Ovary (tissue), 9 donors: ENCODE measurements around the gene MRPL38. TPM values are rescaled to one million over a fixed set of nuclear protein-coding genes. Genes with fewer than 3 reads are reported as not detected.
"Not testable (repeated sequence)": the region's sequence is repeated elsewhere in the genome, so short reads cannot be mapped to it uniquely, and the experiment has no call there.

Experiments
- DNase-seq, 5 donors: peaks; one replicate each; pipeline ENCODE4 v3.0.0-alpha.2; 2019 to 2020
- H3K27ac ChIP-seq, 2 donors: fragments of 200-600 bp; one replicate each; pipeline versions ENCODE4 v1.5.1 to v1.8.0; 2019 to 2022
- H3K27me3 ChIP-seq: fragments of 200-600 bp; one replicate; pipeline ENCODE4 v1.8.0; 2022
- H3K36me3 ChIP-seq: fragments of 200-600 bp; sonication (generic); one replicate; pipeline ENCODE4 v1.5.1; 2019
- H3K4me1 ChIP-seq: one replicate; pipeline ENCODE4 v1.8.1; 2013; ENCODE audit warnings: mild to moderate bottlenecking, moderate library complexity; ENCODE audit not compliant: insufficient read depth
- H3K4me3 ChIP-seq: fragments of 200-600 bp; sonication (generic); one replicate; pipeline ENCODE4 v1.5.1; 2017
- H3K9me3 ChIP-seq, 2 donors: fragments of 200-600 bp in 1 of 2; sonication (generic) in 1 of 2; one replicate each; pipeline versions ENCODE4 v1.5.1 to v1.8.1; 2013 to 2019; ENCODE audit warnings: mild to moderate bottlenecking in 1 of 2, moderate library complexity in 1 of 2
- CTCF ChIP-seq, 3 donors: fragments of 450-650 bp in 2 of 3; fragments of 200-600 bp in 1 of 3; IDR thresholded peaks; one replicate each; pipeline versions ENCODE4 v1.5.1 to v1.8.0; 2016 to 2022; ENCODE audit warnings: antibody characterized with exemption in 3 of 3, mild to moderate bottlenecking in 1 of 3
- EP300 ChIP-seq: sonication (generic); formaldehyde crosslinking; IDR thresholded peaks from one replicate; pipeline ENCODE4 v1.6.1; 2017; ENCODE audit warnings: antibody characterized with exemption
- POLR2A ChIP-seq: fragments of 450-650 bp; IDR thresholded peaks from one replicate; pipeline ENCODE4 v1.6.1; 2017; ENCODE audit warnings: antibody characterized with exemption, mild to moderate bottlenecking, moderate library complexity
- WGBS, 3 donors: extraction: QIAGEN DNeasy Blood & Tissue Kit in 1 of 3; methylation state at CpG; one replicate each; pipeline versions ENCODE4 v1.1.5 to v1.1.7; 2013 to 2017; 5-methylcytosine and 5-hydroxymethylcytosine counted together
- intact Hi-C, 4 donors: fragments of 100-400 bp; cut with DNase I; formaldehyde crosslinking; loops; one replicate each; pipeline versions ENCODE4 v1.11.0 to v1.15.1; 2022 to 2023
- polyA plus RNA-seq, 2 donors: library from polyadenylated mRNA; stranded (reverse); fragments of 200-250 nt in 1 of 2; fragments of 350-450 nt in 1 of 2; fragmentation: Illumina TruSeq in 1 of 2; extraction: RNeasy Lipid Tissue Mini Kit (QIAGEN cat#74804) in 1 of 2; gene quantifications; one replicate each; pipeline ENCODE4 v1.2.3, GENCODE V29; 2013 to 2014
- total RNA-seq, 7 donors: library from RNA; depleted of rRNA in 2 of 7; stranded (reverse); fragments of >200 nt in 2 of 7; fragmentation: NEBNext Ultra II Directional in 3 of 7; extraction: Animal tissue kit (Norgen Biotek cat#: 25700) in 3 of 7; gene quantifications; one replicate each; pipeline versions ENCODE4 v1.1.0 to v1.2.4, GENCODE V29; 2016 to 2023
- donor health status: DM: no; HTN: no; CAD: no; lungs with moderate emphysema.
- donor health status: DM: no; HTN: no; CAD: no.
- donor health status: Bipolar disorder and iron deficiency.
- donor health status: DM: yes; HTN: yes; CAD: no.
- donor health status: DM: no; HTN: no; CAD: no.
- donor health status: DM: yes; HTN: yes; CAD: no.

The MRPL38 gene
- total and polyA plus RNA-seq, 9 donors = 14.5 to 93.0 (median 57.6) TPM

GRCh38 chr17:75872434-75873351 lies 32.0 kb downstream of the MRPL38 start:
- peak; percentile 73 to 85 (median 75) for DNase-seq
- Histone ChIP-seq H3K4me1 (peaks cover 27% of the 10 kb centered on the region), H3K27me3 (no peaks in the 10 kb centered on the region), H3K27ac (peak overlapping the region; percentile 47 to 73), H3K36me3 (no peaks in the 10 kb centered on the region), H3K4me3 (no peak overlapping the region), H3K9me3 (no peaks in the 10 kb centered on the region)
- TF ChIP-seq POLR2A (no peak), EP300 (no peak), CTCF (IDR thresholded peaks at IDR 0.05) (no peak)
- WGBS, 3 donors = 23 to 30% (median 26%) methylated on average over 13 of the region's 13 CpGs
- intact Hi-C loops = loop anchor here in 1 of 4 donors (10.0 kb wide), 1 partner anchor 98 kb away; a partner anchor contains a TSS

- not testable (repeated sequence) for DNase-seq, H3K36me3 ChIP-seq, H3K27me3 ChIP-seq, H3K9me3 ChIP-seq, H3K4me3 ChIP-seq
- Histone ChIP-seq H3K4me1 (peaks cover 12% of the 10 kb centered on the region), H3K27ac (peak overlapping the region; percentile 43 to 71)
- intact Hi-C loops = loop anchor here in 1 of 4 donors (10.0 kb wide), 1 partner anchor 95 kb away; a partner anchor contains a TSS
- WGBS, 3 donors = 46 to 68% (median 61%) methylated on average over 10 of the region's 10 CpGs
Observed at GRCh38 chr17:75870228-75870627, 34.5 kb downstream of the MRPL38 start.

GRCh38 chr17:75869282-75870141 lies 35.2 kb downstream of the MRPL38 start:
- WGBS, 3 donors = 23 to 33% (median 27%) methylated on average over 23 of the region's 23 CpGs
- H3K27ac ChIP-seq = peak overlapping the region; percentile 43 to 71
- peaks cover 12% of the 10 kb centered on the region for H3K4me1 ChIP-seq
- H3K9me3 ChIP-seq = no peaks in the 10 kb centered on the region
- intact Hi-C loops = loop anchor here in 1 of 4 donors (10.0 kb wide), 1 partner anchor 95 kb away; a partner anchor contains a TSS
- H3K27me3 ChIP-seq = no peaks in the 10 kb centered on the region
- no peak overlapping the region for H3K4me3 ChIP-seq
- no peak for TF ChIP-seq EP300
- no peak for TF ChIP-seq CTCF (IDR thresholded peaks at IDR 0.05)
- TF ChIP-seq POLR2A = no peak
- H3K36me3 ChIP-seq = no peaks in the 10 kb centered on the region
- DNase-seq = peak in 2 of 5 donors; percentile 62 to 71

- Histone ChIP-seq H3K27ac (peak overlapping the region in 1 of 2 donors; percentile 43), H3K4me1 (peaks cover 12% of the 10 kb centered on the region)
- DNase-seq, H3K4me3 ChIP-seq, H3K9me3 ChIP-seq, H3K36me3 ChIP-seq, H3K27me3 ChIP-seq, intact Hi-C loops: not testable (repeated sequence)
- 72 to 84% (median 79%) methylated on average over 12 of the region's 12 CpGs for WGBS, 3 donors
Observed at GRCh38 chr17:75868730-75869281, 35.9 kb downstream of the MRPL38 start.

GRCh38 chr17:75865404-75866188 lies 39.1 kb downstream of the MRPL38 start:
- H3K4me1 ChIP-seq, H3K9me3 ChIP-seq, intact Hi-C loops, H3K27me3 ChIP-seq, H3K4me3 ChIP-seq, DNase-seq, H3K36me3 ChIP-seq: not testable (repeated sequence)
- WGBS, 3 donors = 69 to 76% (median 72%) methylated on average over 17 of the region's 17 CpGs
- H3K27ac ChIP-seq = peak overlapping the region in 1 of 2 donors; percentile 14

GRCh38 chr17:75864887-75865286 lies 39.8 kb downstream of the MRPL38 start:
- H3K9me3 ChIP-seq, H3K4me1 ChIP-seq, H3K36me3 ChIP-seq, DNase-seq, H3K4me3 ChIP-seq, intact Hi-C loops, H3K27me3 ChIP-seq: not testable (repeated sequence)
- 51 to 62% (median 58%) methylated on average over 4 of the region's 4 CpGs for WGBS, 3 donors
- peak overlapping the region in 1 of 2 donors; percentile 14 for H3K27ac ChIP-seq
